Mesenchymal stem cell (in vitro differentiated cells and primary cell): Measurements from ENCODE around the gene DES.

ENCODE experiments used
- DNase-seq: peaks from one replicate; pipeline ENCODE4 v3.0.0-alpha.2; 2013
- H2AFZ ChIP-seq: one replicate; pipeline ENCODE4 v1.6.1; 2013; ENCODE audit warnings: low read depth, mild to moderate bottlenecking, control low read depth, inconsistent platforms, low read length, moderate library complexity
- H2AK5ac ChIP-seq: 2 replicates; pipeline ENCODE4 v1.6.1; 2013; ENCODE audit warnings: low read length, moderate library complexity, mild to moderate bottlenecking, inconsistent platforms; ENCODE audit not compliant: severe bottlenecking
- H2BK120ac ChIP-seq: one replicate; pipeline ENCODE4 v1.6.1; 2013; ENCODE audit warnings: low read depth, mild to moderate bottlenecking, inconsistent platforms, low read length, moderate library complexity
- H2BK12ac ChIP-seq, 2 experiments: one replicate each; pipeline ENCODE4 v1.6.1; 2013; ENCODE audit warnings: inconsistent platforms in 2 of 2, low read length in 2 of 2, mild to moderate bottlenecking in 2 of 2, moderate library complexity in 2 of 2, control low read depth in 1 of 2
- H2BK15ac ChIP-seq: one replicate; pipeline ENCODE4 v1.6.1; 2013; ENCODE audit warnings: mild to moderate bottlenecking, low read depth, inconsistent platforms; ENCODE audit not compliant: poor library complexity, severe bottlenecking
- H2BK5ac ChIP-seq: 2 replicates; pipeline ENCODE4 v1.6.1; 2013; ENCODE audit warnings: low read depth, mild to moderate bottlenecking, low read length, control low read depth, inconsistent platforms; ENCODE audit not compliant: poor library complexity, severe bottlenecking
- H3K14ac ChIP-seq, 2 experiments: one replicate each; pipeline ENCODE4 v1.6.1; 2013; ENCODE audit warnings: inconsistent platforms in 2 of 2, low read length in 2 of 2, control low read depth in 1 of 2, mild to moderate bottlenecking in 1 of 2, moderate library complexity in 1 of 2
- H3K18ac ChIP-seq, 2 experiments: one replicate each; pipeline ENCODE4 v1.6.1; 2013; ENCODE audit warnings: inconsistent platforms in 2 of 2, low read length in 2 of 2, control low read depth in 1 of 2, low read depth in 1 of 2, mild to moderate bottlenecking in 1 of 2
- H3K23ac ChIP-seq, 2 experiments: one replicate each; pipeline ENCODE4 v1.6.1; 2013; ENCODE audit warnings: inconsistent platforms in 2 of 2, low read length in 2 of 2, mild to moderate bottlenecking in 2 of 2, moderate library complexity in 2 of 2, control low read depth in 1 of 2
- H3K27ac ChIP-seq: 2 replicates; pipeline ENCODE4 v1.5.1; 2013; ENCODE audit warnings: mild to moderate bottlenecking, moderate library complexity, low read length, control low read depth, inconsistent platforms; ENCODE audit not compliant: poor library complexity, severe bottlenecking
- H3K27me3 ChIP-seq, 2 experiments: 2 replicates each; pipeline versions ENCODE4 v1.6.1 to v1.7.0; 2013; ENCODE audit warnings: low read length in 2 of 2, mild to moderate bottlenecking in 2 of 2, moderate library complexity in 2 of 2, control low read depth in 1 of 2, inconsistent platforms in 1 of 2; ENCODE audit not compliant: control insufficient read depth in 1 of 2, insufficient read depth in 1 of 2
- H3K36me3 ChIP-seq, 2 experiments: 2 replicates each; pipeline versions ENCODE4 v1.6.1 to v1.7.0; 2013; ENCODE audit warnings: low read length in 2 of 2, control low read depth in 1 of 2, inconsistent platforms in 1 of 2, low read depth in 1 of 2, mild to moderate bottlenecking in 1 of 2; ENCODE audit not compliant: insufficient read depth in 2 of 2, control insufficient read depth in 1 of 2
- H3K4ac ChIP-seq, 2 experiments: one replicate each; pipeline ENCODE4 v1.6.1; 2013; ENCODE audit warnings: inconsistent platforms in 2 of 2, low read length in 2 of 2, mild to moderate bottlenecking in 2 of 2, moderate library complexity in 2 of 2, control low read depth in 1 of 2, low read depth in 1 of 2
- H3K4me1 ChIP-seq: 2 replicates; pipeline ENCODE4 v1.6.1; 2013; ENCODE audit warnings: low read depth, low read length, control low read depth; ENCODE audit not compliant: control insufficient read depth, insufficient read depth
- H3K4me2 ChIP-seq: 2 replicates; pipeline ENCODE4 v1.6.1; 2013; ENCODE audit warnings: low read length, mild to moderate bottlenecking, inconsistent platforms; ENCODE audit not compliant: poor library complexity, severe bottlenecking
- H3K4me3 ChIP-seq, 2 experiments: 2 replicates each; pipeline versions ENCODE4 v1.5.1 to v1.7.0; 2013; ENCODE audit warnings: low read length in 2 of 2, mild to moderate bottlenecking in 2 of 2, control low read depth in 1 of 2, low read depth in 1 of 2; ENCODE audit not compliant: insufficient read depth in 1 of 2
- H3K79me1 ChIP-seq: replicated peaks from 2 replicates; pipeline ENCODE4 v1.6.1; 2013; ENCODE audit warnings: mild to moderate bottlenecking, control low read depth, low read length, inconsistent platforms; ENCODE audit not compliant: poor library complexity, severe bottlenecking
- H3K9ac ChIP-seq: 2 replicates; pipeline ENCODE4 v1.7.0; 2013; ENCODE audit warnings: mild to moderate bottlenecking, low read length, moderate library complexity
- H3K9me3 ChIP-seq: 2 replicates; pipeline ENCODE4 v1.7.0; 2013; ENCODE audit warnings: mild to moderate bottlenecking, low read length; ENCODE audit not compliant: control insufficient read depth
- H4K8ac ChIP-seq: one replicate; pipeline ENCODE4 v1.6.1; 2013; ENCODE audit warnings: inconsistent platforms, mild to moderate bottlenecking, low read length, moderate library complexity
- H4K91ac ChIP-seq: one replicate; pipeline ENCODE4 v1.6.1; 2013; ENCODE audit warnings: mild to moderate bottlenecking, low read length, inconsistent platforms
- WGBS: methylation state at CpG from one replicate; pipeline ENCODE4 v1.1.7; 2013; ENCODE audit warnings: mixed read lengths; 5-methylcytosine and 5-hydroxymethylcytosine counted together

DES gene

DNA sequence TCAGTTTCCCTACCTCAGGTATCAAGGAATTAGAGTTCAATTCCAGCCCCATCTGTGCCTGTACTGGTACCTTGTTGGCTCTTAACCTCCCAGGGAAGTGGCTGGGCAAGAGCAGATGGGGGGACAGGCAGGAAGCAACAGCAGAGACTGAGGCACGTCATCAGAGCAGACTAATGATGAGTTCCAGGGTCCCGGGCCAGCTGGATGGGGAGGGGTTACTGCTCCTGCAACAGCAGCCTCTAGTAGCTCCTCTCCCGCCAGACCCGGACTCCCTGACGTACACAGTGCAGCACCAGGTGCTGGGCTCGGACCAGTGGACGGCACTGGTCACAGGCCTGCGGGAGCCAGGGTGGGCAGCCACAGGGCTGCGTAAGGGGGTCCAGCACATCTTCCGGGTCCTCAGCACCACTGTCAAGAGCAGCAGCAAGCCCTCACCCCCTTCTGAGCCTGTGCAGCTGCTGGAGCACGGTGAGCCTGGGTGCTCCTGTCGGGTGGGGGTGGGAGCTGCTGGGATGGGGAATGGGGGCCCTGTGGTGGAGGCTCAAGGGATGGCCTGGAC lies 54.5 kb downstream of the DES start:
- Histone ChIP-seq H3K23ac (no peak overlapping the region), H2AK5ac (no peak overlapping the region), H3K79me1 (no peaks in the 10 kb centered on the region), H3K27ac (no peak overlapping the region), H3K4me1 (peaks cover 32% of the 10 kb centered on the region), H2AFZ (no peak overlapping the region), H4K8ac (no peak overlapping the region), H3K27me3 (no peaks in the 10 kb centered on the region), H3K18ac (no peak overlapping the region), H2BK120ac (no peak overlapping the region), H2BK5ac (no peak overlapping the region), H3K9me3 (no peaks in the 10 kb centered on the region), H3K4ac (no peak overlapping the region), H3K14ac (no peak overlapping the region), H3K4me3 (no peak overlapping the region), H4K91ac (no peak overlapping the region), H2BK12ac (no peak overlapping the region), H2BK15ac (no peak overlapping the region), H3K36me3 (peaks cover 77 to 83% of the 10 kb centered on the region in 2 experiments), H3K4me2 (no peak overlapping the region), H3K9ac (no peak overlapping the region)
- WGBS = 90% methylated on average over 11 of the region's 12 CpGs
- DNase-seq = no peak

DNA sequence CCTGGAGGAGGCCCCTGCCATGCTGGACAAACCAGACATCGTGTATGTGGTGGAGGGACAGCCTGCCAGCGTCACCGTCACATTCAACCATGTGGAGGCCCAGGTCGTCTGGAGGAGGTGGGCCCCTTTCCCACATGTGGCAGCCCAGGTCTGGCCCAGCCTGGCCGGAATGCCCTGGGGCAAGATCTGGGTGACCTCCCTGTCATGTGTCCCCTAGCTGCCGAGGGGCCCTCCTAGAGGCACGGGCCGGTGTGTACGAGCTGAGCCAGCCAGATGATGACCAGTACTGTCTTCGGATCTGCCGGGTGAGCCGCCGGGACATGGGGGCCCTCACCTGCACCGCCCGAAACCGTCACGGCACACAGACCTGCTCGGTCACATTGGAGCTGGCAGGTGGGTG lies 55.3 kb downstream of the DES start:
- H3K18ac ChIP-seq = no peak overlapping the region
- H3K4ac ChIP-seq = no peak overlapping the region
- no peak overlapping the region for H3K4me2 ChIP-seq
- H3K4me3 ChIP-seq = no peak overlapping the region
- H2AK5ac ChIP-seq = no peak overlapping the region
- WGBS = 90% methylated on average over 18 of the region's 18 CpGs
- no peak overlapping the region for H3K9ac ChIP-seq
- DNase-seq = no peak
- H3K36me3 ChIP-seq = peaks cover 72 to 87% of the 10 kb centered on the region in 2 experiments
- H2AFZ ChIP-seq = no peak overlapping the region
- H3K27ac ChIP-seq = no peak overlapping the region
- no peak overlapping the region for H2BK12ac ChIP-seq
- no peaks in the 10 kb centered on the region for H3K27me3 ChIP-seq
- peak overlapping the region; percentile 8 for H2BK15ac ChIP-seq
- H3K14ac ChIP-seq = no peak overlapping the region
- no peak overlapping the region for H2BK5ac ChIP-seq
- H3K4me1 ChIP-seq = peaks cover 24% of the 10 kb centered on the region
- no peak overlapping the region for H3K23ac ChIP-seq
- no peak overlapping the region for H4K91ac ChIP-seq
- H2BK120ac ChIP-seq = no peak overlapping the region
- no peaks in the 10 kb centered on the region for H3K79me1 ChIP-seq
- H3K9me3 ChIP-seq = no peaks in the 10 kb centered on the region
- H4K8ac ChIP-seq = no peak overlapping the region

DNA sequence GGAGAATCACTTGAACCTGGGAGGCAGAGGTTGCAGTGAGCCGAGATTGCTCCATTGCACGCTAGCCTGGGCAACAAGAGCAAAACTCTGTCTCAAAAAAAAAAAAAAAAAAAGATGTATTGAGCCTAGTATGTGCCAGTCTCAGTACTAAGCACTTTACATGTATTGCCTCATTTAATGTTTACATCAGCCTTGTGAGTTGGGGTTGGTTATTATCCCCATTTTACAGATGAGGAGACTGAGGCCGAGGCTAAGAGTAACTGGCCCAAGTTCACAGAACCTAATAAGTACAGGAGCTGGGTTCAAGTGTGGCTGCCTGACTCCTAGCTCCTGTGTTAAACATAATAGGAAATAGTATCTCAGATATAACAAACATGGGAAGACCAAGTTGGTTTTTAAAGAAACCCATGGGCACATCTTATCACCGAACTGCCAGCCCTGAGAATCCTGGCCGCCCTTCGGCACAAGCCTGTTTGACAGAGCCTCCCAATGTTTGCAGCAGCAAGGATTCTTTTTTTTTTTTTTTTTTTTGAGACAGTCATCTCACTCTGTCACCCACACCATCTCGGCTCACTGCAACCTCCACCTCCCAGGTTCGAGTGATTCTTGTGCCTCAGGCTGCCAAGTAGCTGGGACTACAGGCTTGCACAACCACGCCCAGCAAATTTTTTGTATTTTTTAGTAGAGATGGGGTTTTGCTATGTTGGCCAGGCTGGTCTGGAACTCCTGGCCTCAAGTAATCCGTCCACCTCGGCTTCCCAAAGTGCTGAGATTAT lies 56.3 kb downstream of the DES start:
- WGBS = 82% methylated on average over 6 of the region's 11 CpGs
- Histone ChIP-seq H3K14ac (no peak overlapping the region), H4K91ac (no peak overlapping the region), H3K23ac (no peak overlapping the region), H4K8ac (no peak overlapping the region), H2AFZ (no peak overlapping the region), H2BK12ac (no peak overlapping the region), H3K9ac (peak overlapping the region; percentile 58), H3K4me1 (peaks cover 15% of the 10 kb centered on the region), H3K4me3 (no peak overlapping the region), H2AK5ac (no peak overlapping the region), H2BK5ac (no peak overlapping the region), H3K27ac (no peak overlapping the region), H3K79me1 (no peaks in the 10 kb centered on the region), H3K9me3 (no peaks in the 10 kb centered on the region), H2BK120ac (no peak overlapping the region), H3K18ac (no peak overlapping the region), H2BK15ac (no peak overlapping the region), H3K27me3 (no peaks in the 10 kb centered on the region), H3K36me3 (peaks cover 69 to 88% of the 10 kb centered on the region in 2 experiments), H3K4ac (no peak overlapping the region), H3K4me2 (no peak overlapping the region)
- DNase-seq = no peak

DNA sequence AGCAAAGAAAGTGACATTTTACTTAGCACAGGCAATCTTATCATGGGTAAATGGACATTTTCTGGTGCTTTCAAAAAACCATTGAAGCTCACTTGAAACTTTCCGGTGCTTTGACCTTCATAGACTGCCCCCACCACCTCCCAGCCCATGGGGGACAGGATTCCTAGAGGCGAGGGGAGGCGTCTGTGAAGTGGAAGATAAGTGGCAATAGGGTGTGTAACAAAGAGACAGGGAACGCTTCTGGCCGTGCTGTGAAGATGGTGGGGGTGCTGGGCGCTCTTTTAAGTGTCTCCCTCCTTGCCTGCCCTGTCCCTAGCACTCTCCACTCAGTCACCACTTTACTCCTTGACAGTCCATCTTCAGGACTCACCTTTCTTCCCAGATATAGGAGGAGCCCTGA lies 57.1 kb downstream of the DES start:
- Histone ChIP-seq H4K8ac (no peak overlapping the region), H2AFZ (no peak overlapping the region), H2BK5ac (no peak overlapping the region), H3K4me1 (peaks cover 11% of the 10 kb centered on the region), H3K27me3 (no peaks in the 10 kb centered on the region), H3K23ac (no peak overlapping the region), H3K4me3 (no peak overlapping the region), H3K27ac (no peak overlapping the region), H2AK5ac (no peak overlapping the region), H3K9me3 (no peaks in the 10 kb centered on the region), H3K9ac (peak overlapping the region; percentile 58), H3K18ac (no peak overlapping the region), H2BK120ac (no peak overlapping the region), H3K79me1 (no peaks in the 10 kb centered on the region), H3K36me3 (peaks cover 74 to 88% of the 10 kb centered on the region in 2 experiments), H4K91ac (no peak overlapping the region), H2BK15ac (no peak overlapping the region), H3K14ac (no peak overlapping the region), H3K4ac (no peak overlapping the region), H2BK12ac (no peak overlapping the region), H3K4me2 (no peak overlapping the region)
- 82% methylated on average over 3 of the region's 6 CpGs for WGBS
- no peak for DNase-seq
